8988T (cell line): ENCODE results near the gene CSNK1G1.

Experiments
- DNase-seq: peaks from one replicate; pipeline ENCODE4 v3.0.0; 2011

The CSNK1G1 gene

DNA sequence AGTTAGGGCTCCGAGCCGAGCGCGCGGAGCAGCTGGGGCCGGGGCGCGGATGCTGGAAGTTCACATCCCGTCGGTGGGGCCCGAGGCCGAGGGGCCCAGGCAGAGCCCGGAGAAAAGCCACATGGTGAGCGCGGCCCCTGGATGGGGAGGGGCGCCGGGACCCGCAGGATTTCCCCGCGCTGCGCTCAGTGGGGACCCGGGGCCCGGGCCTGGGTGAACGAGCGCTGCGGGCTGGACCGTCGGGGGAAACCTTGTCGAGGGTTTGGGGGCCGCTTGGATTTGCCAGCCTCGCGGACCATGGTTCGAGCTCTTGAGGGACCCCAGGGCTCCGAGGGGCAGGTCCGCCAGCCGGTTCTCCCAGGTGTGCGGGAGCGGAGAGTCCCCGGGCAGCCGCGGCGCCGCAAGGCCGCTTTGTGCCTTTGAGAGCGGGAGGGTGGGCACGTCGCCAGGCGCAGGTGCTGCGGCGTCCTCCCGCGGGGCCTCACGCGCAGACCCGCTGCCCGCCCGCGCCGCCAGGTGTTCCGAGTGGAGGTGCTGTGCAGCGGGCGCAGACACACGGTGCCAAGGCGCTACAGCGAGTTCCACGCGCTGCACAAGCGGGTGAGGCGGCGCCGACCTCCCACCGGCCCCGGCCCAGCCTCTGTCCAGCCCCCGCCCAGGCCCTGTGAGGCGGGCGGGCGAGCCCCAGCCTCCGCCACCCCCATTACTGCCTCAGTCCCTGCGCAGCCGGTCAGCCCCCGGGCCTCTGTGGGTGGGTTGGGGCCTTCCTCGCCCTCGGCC is 204.1 kb downstream of the CSNK1G1 start, which contains the start of gene SNX22:
SNX22 (plus strand) TSS at position 5 of the 780 bp plus-strand sequence; CDS start at position 50, 45 bp downstream.
- peak; percentile 32 for DNase-seq

- no peak for DNase-seq
Observed at GRCh38 chr15:64149893-64150578, 205.9 kb downstream of the CSNK1G1 start.

GRCh38 chr15:64149424-64149823 is 206.5 kb downstream of the CSNK1G1 start:
- DNase-seq = peak; percentile 47

GRCh38 chr15:64148581-64148980 is 207.4 kb downstream of the CSNK1G1 start:
- DNase-seq = no peak

DNA sequence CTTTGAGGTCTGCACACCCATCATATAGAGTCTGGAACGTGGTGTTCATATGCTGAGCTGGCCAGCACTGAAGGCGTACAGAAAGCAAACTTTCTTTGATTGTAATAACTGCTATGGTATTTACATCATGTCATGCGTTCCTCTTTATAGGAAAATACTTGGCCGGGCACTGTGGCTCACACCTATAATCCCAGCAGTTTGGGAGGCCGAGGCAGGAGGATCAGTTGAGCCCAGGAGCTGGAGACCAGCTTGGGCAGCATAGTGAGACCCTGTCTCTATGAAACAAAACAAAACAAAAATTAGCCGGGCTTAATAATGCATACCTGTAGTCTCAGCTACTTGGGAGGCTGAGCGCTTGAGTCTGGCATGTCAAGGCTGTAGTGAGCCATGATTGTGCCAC is 207.8 kb downstream of the CSNK1G1 start:
- DNase-seq = no peak

DNA sequence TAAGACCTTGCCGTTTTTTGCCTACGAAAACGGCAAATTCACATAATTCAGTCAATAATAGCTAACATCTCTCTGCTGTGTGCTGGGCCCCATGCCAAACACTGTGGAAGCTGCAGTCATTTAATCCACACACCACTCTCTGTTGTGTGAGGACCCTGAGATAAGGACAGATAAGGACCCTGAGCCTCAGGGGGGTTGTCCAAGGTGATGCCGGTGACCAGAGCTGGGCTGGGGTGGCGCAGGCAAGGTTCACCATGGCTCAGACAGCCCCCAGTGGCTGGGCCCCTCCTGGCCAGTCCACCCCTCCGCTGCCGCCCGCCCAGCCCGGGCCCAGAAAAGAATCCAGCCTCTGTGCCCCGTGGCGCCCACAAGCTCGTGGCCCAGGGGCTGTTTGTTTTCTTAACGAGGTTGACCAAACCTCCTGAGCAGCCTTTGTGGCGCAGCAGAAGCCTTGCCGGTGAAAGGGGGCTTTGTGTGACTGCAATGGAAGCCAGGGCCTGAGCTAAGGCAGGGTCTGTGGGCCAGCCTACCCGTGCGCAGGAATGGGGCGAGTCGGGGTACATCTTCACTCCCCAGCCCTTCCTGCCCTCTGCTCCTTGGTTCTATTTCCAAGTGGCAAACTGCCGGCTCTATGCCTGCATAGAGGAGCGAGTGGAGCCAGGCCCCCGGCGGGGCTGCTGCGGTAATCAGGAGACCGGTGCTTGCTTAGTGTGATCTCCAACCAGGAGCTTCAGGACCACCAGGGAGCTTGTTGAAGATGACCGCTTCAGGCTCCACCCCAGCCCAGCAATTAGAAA is 208.9 kb downstream of the CSNK1G1 start:
- no peak for DNase-seq

GRCh38 chr15:64146520-64146884 is 209.5 kb downstream of the CSNK1G1 start:
- no peak for DNase-seq

- DNase-seq = no peak
Observed at GRCh38 chr15:64146041-64146440, 209.9 kb downstream of the CSNK1G1 start.

DNA sequence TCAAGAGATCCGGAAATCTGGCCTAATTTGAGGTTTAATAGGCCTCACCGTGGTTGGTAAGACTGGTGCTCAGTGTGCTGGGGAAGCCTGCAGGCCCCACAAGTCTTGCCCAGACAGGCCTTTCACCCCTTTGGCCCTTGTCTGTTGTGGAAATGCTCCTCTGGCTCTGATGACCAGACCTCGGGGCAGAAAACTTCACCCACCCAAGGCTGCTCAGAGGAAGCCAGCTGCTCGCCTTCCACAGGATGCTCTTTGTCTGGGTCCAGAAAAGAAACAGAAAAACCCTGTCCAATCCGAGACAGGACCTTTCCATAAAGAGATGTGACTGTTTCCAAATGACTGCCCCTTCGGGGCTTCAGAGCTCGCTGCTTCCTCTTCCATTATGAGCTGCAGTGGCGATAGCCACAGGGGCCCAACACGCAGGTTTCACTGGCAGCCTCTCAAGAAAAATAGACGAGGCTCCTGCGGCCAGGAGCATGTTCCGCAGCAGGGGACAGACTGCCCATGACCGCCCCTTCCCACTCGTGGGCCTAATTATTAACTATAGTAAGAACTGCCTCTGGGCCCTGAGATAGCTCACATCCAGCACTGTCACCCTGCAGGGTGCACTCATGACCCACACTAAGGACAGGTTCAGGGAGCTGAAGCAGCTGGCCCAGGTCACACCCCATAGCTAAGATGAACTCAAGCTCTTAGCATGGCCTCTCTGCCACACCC is 211.2 kb downstream of the CSNK1G1 start:
- DNase-seq = no peak

DNA sequence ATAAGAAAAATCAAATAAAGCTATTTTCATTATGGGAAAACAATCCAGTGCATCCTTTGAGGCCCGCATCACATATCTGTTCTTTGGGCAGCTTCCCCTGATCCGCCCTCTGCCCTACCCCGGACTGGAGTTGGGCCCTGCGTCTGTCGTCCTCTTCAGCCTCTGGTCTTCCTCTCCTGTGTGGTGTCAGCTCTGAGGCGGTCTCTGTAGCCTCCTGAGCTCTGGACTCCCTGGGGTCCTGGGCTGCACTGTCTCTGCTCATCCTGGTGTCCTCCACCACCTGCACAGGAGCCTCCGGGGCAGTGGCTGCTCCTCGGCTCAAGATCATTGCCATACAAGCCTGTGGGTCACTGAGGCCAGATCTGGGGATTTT is 211.8 kb downstream of the CSNK1G1 start:
- DNase-seq = no peak

- no peak for DNase-seq
Observed at GRCh38 chr15:64143276-64143675, 212.7 kb downstream of the CSNK1G1 start.

- no peak for DNase-seq
Observed at GRCh38 chr15:64141798-64142512, 214.0 kb downstream of the CSNK1G1 start.

- no peak for DNase-seq
Observed at GRCh38 chr15:64138331-64138941, 217.5 kb downstream of the CSNK1G1 start.

DNA sequence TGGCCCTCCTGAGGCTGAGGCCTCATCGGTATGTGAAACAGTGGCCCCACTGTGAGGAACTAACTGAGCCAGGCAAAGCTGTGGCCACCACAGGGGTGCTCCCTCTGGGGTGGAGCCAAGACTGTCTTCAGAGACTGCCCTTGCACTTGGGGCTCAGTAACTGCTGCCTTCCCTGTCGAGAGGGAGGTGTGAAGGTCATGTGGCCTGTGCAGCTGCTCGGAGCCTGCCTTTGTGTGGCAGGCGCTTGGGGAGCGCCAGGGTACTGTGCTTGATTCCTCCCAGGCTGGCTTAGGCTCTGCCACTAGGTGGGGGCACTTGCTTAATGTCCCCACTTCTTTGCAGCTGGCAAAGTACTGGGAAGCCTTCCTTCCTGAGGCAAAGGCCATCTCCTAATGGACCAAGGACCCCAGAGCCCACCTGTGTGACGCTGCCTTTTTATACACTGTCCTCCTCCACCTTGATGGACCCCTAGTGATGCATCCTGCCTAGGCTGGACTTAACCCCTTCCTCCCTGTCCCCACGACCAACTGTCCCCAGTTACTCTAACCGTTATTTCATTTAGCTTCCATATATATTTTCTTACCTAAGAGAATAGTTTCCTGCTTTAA is 218.6 kb downstream of the CSNK1G1 start:
- no peak for DNase-seq

- DNase-seq = no peak
Observed at GRCh38 chr15:64136347-64136746, 219.6 kb downstream of the CSNK1G1 start.

DNA sequence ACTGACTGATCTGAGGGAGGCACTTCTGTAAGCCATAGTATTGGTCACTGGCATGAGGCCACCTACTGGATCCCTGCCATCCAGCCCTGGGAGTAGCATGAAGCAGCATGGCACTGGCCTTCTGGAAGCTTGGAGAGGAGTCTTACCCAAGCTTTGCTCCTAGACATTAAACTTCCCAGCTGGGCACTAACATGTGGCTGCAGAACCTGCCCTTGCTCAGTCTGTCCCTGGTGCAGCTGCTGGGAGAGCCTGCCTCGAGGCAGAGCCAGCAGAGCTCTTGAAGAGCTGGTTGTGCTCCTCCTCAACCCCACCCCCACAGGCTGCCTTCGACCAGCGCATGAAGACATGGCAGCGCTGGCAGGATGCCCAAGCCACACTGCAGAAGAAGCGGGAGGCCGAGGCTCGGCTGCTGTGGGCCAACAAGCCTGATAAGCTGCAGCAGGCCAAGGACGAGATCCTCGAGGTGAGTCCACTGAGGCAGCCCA is 221.6 kb downstream of the CSNK1G1 start:
- DNase-seq = no peak

DNA sequence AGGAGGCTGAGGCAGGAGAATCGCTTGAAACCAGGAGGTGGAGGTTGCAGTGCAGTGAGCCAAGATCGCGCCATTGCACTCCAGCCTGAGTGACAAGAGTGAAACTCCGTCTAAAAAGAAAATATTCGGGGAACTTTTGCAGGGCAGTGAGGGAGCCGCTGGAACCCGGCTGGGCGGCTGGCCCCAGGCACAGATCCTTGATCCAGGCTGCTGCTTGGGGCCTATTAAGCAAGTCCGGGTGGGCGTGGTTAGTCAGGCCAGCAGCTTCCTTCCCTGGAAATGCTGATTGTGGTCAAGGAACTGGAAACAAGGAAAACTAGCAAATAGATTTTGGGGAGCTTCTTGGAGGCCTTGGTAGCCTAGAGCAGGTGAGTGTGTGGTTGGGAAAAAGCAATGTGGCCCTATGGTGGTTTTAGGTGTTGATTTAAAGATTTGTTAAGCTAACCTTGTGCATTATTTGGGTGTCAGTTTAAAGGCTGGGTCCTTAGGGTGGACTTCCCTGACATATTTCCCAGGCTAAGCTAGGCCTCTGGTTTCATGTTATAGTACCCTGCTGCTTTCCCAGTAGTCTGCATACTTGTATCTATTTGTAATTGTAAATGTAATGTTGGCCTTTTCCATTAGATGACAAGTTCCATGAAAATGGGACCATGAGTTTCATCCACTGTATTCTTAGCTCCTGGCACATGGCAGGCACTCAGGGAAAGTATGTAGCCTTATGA is 222.2 kb downstream of the CSNK1G1 start:
- no peak for DNase-seq

- no peak for DNase-seq
Observed at GRCh38 chr15:64132217-64132616, 223.8 kb downstream of the CSNK1G1 start.

DNA sequence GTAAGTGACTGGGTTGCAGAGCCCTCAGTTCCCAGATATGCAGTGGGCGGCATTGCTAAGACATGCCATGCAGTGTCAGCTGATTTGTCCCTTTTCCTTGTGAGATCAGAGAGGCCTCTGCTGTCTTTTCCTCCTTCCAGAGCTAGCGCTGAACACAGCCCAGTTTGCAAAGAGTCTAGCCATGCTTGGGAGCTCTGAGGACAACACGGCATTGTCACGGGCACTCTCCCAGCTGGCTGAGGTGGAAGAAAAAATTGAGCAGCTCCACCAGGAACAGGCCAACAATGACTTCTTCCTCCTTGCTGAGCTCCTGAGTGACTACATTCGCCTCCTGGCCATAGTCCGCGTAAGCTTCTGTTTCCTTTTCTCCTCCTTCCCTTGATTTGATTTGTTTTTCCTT is 224.4 kb downstream of the CSNK1G1 start:
- DNase-seq = no peak

- DNase-seq = no peak
Observed at GRCh38 chr15:64130159-64130558, 225.8 kb downstream of the CSNK1G1 start.
